ENCODE measurements around the gene GPALPP1. TPM values are rescaled to one million over a fixed set of nuclear protein-coding genes. Genes with fewer than 3 reads are reported as not detected.
"Not testable (repeated sequence)": the region's sequence is repeated elsewhere in the genome, so short reads cannot be mapped to it uniquely, and the experiment has no call there.

Gene GPALPP1
- total RNA-seq, 2 donors from 2014 or later = 24.9 to 32.9 TPM

GRCh38 chr13:45046445-45046844 lies 57.1 kb downstream of the GPALPP1 start:
- ATAC-seq (no peak), DNase-seq (ENCODE audit: low spot score in 2 of 2) (no peak)
- no peaks in the 10 kb centered on the region for H3K9me3 Mint-ChIP-seq

GRCh38 chr13:45047394-45048310 lies 58.3 kb downstream of the GPALPP1 start:
- H3K27ac Mint-ChIP-seq = no peak overlapping the region
- DNase-seq (ENCODE audit: low spot score in 2 of 2) (peak; percentile 63 to 78), ATAC-seq (peak; percentile 70 to 86)
- no peaks in the 10 kb centered on the region for H3K9me3 Mint-ChIP-seq
- H3K36me3 Mint-ChIP-seq = no peaks in the 10 kb centered on the region

More at GRCh38 chr13:45046445-45046844, 57.1 kb downstream of the GPALPP1 start:
- H3K36me3 Mint-ChIP-seq = no peaks in the 10 kb centered on the region
- no peak overlapping the region for H3K27ac Mint-ChIP-seq

- Mint-ChIP-seq H3K9me3 (no peaks in the 10 kb centered on the region), H3K36me3 (no peaks in the 10 kb centered on the region), H3K27ac (peak overlapping the region in 1 of 2 donors; percentile 38)
- DNase-seq (ENCODE audit: low spot score in 2 of 2) (peak in 1 of 2 donors; percentile 32), ATAC-seq (peak; percentile 64 to 86)
Measured at GRCh38 chr13:45048890-45049407, 59.6 kb downstream of the GPALPP1 start.

GRCh38 chr13:45049478-45049877 lies 60.1 kb downstream of the GPALPP1 start:
- Mint-ChIP-seq H3K27ac (no peak overlapping the region), H3K36me3 (no peaks in the 10 kb centered on the region), H3K9me3 (no peaks in the 10 kb centered on the region)
- no peak for DNase-seq (ENCODE audit: low spot score in 2 of 2)
- ATAC-seq = no peak

- DNase-seq (ENCODE audit: low spot score in 2 of 2) (no peak), ATAC-seq (no peak)
- no peaks in the 10 kb centered on the region for H3K36me3 Mint-ChIP-seq
- no peaks in the 10 kb centered on the region for H3K9me3 Mint-ChIP-seq
- no peak overlapping the region for H3K27ac Mint-ChIP-seq
Measured at GRCh38 chr13:45051315-45051714, 62.0 kb downstream of the GPALPP1 start.

GRCh38 chr13:45055198-45055901 lies 66.0 kb downstream of the GPALPP1 start:
- Mint-ChIP-seq H3K9me3 (no peaks in the 10 kb centered on the region), H3K36me3 (peaks cover 0 to 6% of the 10 kb centered on the region in 2 donors), H3K27ac (no peak overlapping the region)
- DNase-seq (ENCODE audit: low spot score in 2 of 2) (peak in 1 of 2 donors; percentile 60), ATAC-seq (peak; percentile 100)

- Mint-ChIP-seq H3K9me3 (no peaks in the 10 kb centered on the region), H3K36me3 (peaks cover 0 to 6% of the 10 kb centered on the region in 2 donors), H3K27ac (peak overlapping the region; percentile 8 to 25)
- ATAC-seq = peak; percentile 40 to 63
- peak in 1 of 2 donors; percentile 27 for DNase-seq (ENCODE audit: low spot score in 2 of 2)
Measured at GRCh38 chr13:45055902-45056648, 66.7 kb downstream of the GPALPP1 start.

GRCh38 chr13:45060062-45060461 lies 70.7 kb downstream of the GPALPP1 start:
- Mint-ChIP-seq H3K27ac (no peak overlapping the region), H3K9me3 (no peaks in the 10 kb centered on the region), H3K36me3 (peaks cover 0 to 6% of the 10 kb centered on the region in 2 donors)
- no peak for ATAC-seq
- no peak for DNase-seq (ENCODE audit: low spot score in 2 of 2)

- H3K9me3 Mint-ChIP-seq = no peaks in the 10 kb centered on the region
- no peaks in the 10 kb centered on the region for H3K36me3 Mint-ChIP-seq
- ATAC-seq = no peak
- no peak for DNase-seq (ENCODE audit: low spot score in 2 of 2)
- H3K27ac Mint-ChIP-seq = no peak overlapping the region
Measured at GRCh38 chr13:45063261-45063860, 74.0 kb downstream of the GPALPP1 start.

GRCh38 chr13:45063889-45064288 lies 74.6 kb downstream of the GPALPP1 start:
- H3K27ac Mint-ChIP-seq; DNase-seq (ENCODE audit: low spot score in 2 of 2); H3K36me3 Mint-ChIP-seq; H3K9me3 Mint-ChIP-seq; ATAC-seq: not testable (repeated sequence)

- Mint-ChIP-seq H3K9me3 (no peaks in the 10 kb centered on the region), H3K27ac (no peak overlapping the region), H3K36me3 (no peaks in the 10 kb centered on the region)
- DNase-seq (ENCODE audit: low spot score in 2 of 2) (no peak), ATAC-seq (no peak)
Measured at GRCh38 chr13:45064889-45065288, 75.6 kb downstream of the GPALPP1 start.

GRCh38 chr13:45068036-45069001 lies 79.0 kb downstream of the GPALPP1 start:
- Mint-ChIP-seq H3K36me3 (no peaks in the 10 kb centered on the region), H3K9me3 (no peaks in the 10 kb centered on the region), H3K27ac (no peak overlapping the region)
- ATAC-seq (peak in 1 of 2 donors; percentile 20), DNase-seq (ENCODE audit: low spot score in 2 of 2) (no peak)

GRCh38 chr13:45073809-45074208 lies 84.5 kb downstream of the GPALPP1 start:
- Mint-ChIP-seq H3K36me3 (no peaks in the 10 kb centered on the region), H3K9me3 (no peaks in the 10 kb centered on the region), H3K27ac (no peak overlapping the region)
- ATAC-seq = no peak
- DNase-seq (ENCODE audit: low spot score in 2 of 2) = no peak

GRCh38 chr13:45074721-45075120 lies 85.4 kb downstream of the GPALPP1 start:
- Mint-ChIP-seq H3K36me3 (no peaks in the 10 kb centered on the region), H3K9me3 (no peaks in the 10 kb centered on the region), H3K27ac (no peak overlapping the region)
- DNase-seq (ENCODE audit: low spot score in 2 of 2) (no peak), ATAC-seq (no peak)

- no peaks in the 10 kb centered on the region for H3K9me3 Mint-ChIP-seq
- DNase-seq (ENCODE audit: low spot score in 2 of 2) (no peak), ATAC-seq (no peak)
Measured at GRCh38 chr13:45078003-45078402, 88.7 kb downstream of the GPALPP1 start.

More at GRCh38 chr13:45078003-45078402, 88.7 kb downstream of the GPALPP1 start:
- no peaks in the 10 kb centered on the region for H3K36me3 Mint-ChIP-seq
- no peak overlapping the region for H3K27ac Mint-ChIP-seq

All from activated naive CD4-positive, alpha-beta T cell treated with anti-CD3 and anti-CD28 coated beads, Interleukin-2, amount 50 U/mL, for 72 hours (primary cell).